Activated CD4-positive, alpha-beta T cell treated with anti-CD3 and anti-CD28 coated beads, Interleukin-2, amount 10 ng/mL, durations not matched to agents 7 days and 5 days (primary cell): Measurements from ENCODE around the gene MEST. TPM values are rescaled to one million over a fixed set of nuclear protein-coding genes. Genes with fewer than 3 reads are reported as not detected.

Source experiments
- CTCF ChIA-PET: fragments of 350-600 bp; sonication (Branson Sonifier 250); formaldehyde crosslinking; loops from one replicate; lab custom pipeline; 2021; ENCODE audit warnings: antibody characterized with exemption; lab: Charles Lee
- POLR2A ChIA-PET: fragments of 350-600 bp; sonication (Branson Sonifier 250); formaldehyde crosslinking; loops from one replicate; lab custom pipeline; 2021; ENCODE audit warnings: antibody characterized with exemption; lab: Charles Lee
- DNase-seq: peaks from one replicate; pipeline ENCODE4 v3.0.0-alpha.2; 2020
- H3K27ac Mint-ChIP-seq: one replicate; pipeline ENCODE4 v1.8.0; 2021; ENCODE audit warnings: mild to moderate bottlenecking, moderate library complexity, mixed read lengths
- H3K27me3 Mint-ChIP-seq: one replicate; pipeline ENCODE4 v1.8.0; 2021; ENCODE audit warnings: mixed read lengths
- H3K36me3 Mint-ChIP-seq: one replicate; pipeline ENCODE4 v1.8.0; 2021; ENCODE audit warnings: low read depth, mixed read lengths
- H3K4me1 Mint-ChIP-seq: one replicate; pipeline ENCODE4 v1.8.0; 2021; ENCODE audit warnings: mixed read lengths
- H3K4me3 Mint-ChIP-seq: one replicate; pipeline ENCODE4 v1.8.0; 2021; ENCODE audit warnings: mild to moderate bottlenecking, moderate library complexity, mixed read lengths
- H3K9me3 Mint-ChIP-seq: one replicate; pipeline ENCODE4 v1.8.0; 2021; ENCODE audit warnings: mixed read lengths
- total RNA-seq, 2 experiments: library from RNA; stranded (reverse); gene quantifications; one replicate each; pipeline ENCODE4 v1.2.3, GENCODE V29; 2021

Gene MEST
- total RNA-seq, 2 experiments from 2014 or later: 1.2 TPM

- no peak overlapping the region for H3K4me3 Mint-ChIP-seq
- CTCF ChIA-PET: interaction anchor here (0.7 kb wide), 1 partner anchor 227 kb away, joined by 3 read pairs; no protein-coding TSS in a partner anchor
These were observed 19.9 kb upstream of the MEST start for GRCh38 chr7:130471974-130472373.

DNA sequence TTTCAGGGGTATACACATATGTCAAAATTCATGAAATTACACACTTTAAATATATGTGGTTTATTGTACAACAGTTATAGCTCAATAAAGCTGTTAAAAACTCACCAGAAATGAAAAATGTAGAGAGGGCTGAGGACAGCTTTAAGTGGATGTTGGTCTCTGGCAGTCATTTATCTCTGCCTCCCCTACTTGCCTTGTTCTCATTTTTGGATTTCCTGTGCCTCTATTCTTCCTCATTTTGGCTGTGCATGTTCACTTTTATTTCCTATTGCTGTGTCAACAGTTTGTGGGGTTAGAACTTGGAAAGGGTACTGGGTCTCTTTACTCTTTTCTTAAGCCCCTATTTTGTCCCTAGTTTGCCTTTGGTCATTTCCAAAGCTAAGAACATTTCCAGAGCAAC, 18.6 kb upstream of the MEST start:
- no peak for DNase-seq
- Mint-ChIP-seq H3K27ac (no peak overlapping the region), H3K36me3 (no peaks in the 10 kb centered on the region), H3K4me3 (no peak overlapping the region), H3K27me3 (peaks cover 9% of the 10 kb centered on the region), H3K9me3 (peaks cover 4% of the 10 kb centered on the region), H3K4me1 (peaks cover 19% of the 10 kb centered on the region)
- ChIA-PET CTCF (no interaction called here), POLR2A (no interaction called here)

More at GRCh38 chr7:130471974-130472373, 19.9 kb upstream of the MEST start:
- no peak overlapping the region for H3K27ac Mint-ChIP-seq
- H3K36me3 Mint-ChIP-seq: no peaks in the 10 kb centered on the region
- H3K4me1 Mint-ChIP-seq: peaks cover 15% of the 10 kb centered on the region
- POLR2A ChIA-PET: no interaction called here
- no peak for DNase-seq
- no peaks in the 10 kb centered on the region for H3K9me3 Mint-ChIP-seq
- peaks cover 9% of the 10 kb centered on the region for H3K27me3 Mint-ChIP-seq

DNA sequence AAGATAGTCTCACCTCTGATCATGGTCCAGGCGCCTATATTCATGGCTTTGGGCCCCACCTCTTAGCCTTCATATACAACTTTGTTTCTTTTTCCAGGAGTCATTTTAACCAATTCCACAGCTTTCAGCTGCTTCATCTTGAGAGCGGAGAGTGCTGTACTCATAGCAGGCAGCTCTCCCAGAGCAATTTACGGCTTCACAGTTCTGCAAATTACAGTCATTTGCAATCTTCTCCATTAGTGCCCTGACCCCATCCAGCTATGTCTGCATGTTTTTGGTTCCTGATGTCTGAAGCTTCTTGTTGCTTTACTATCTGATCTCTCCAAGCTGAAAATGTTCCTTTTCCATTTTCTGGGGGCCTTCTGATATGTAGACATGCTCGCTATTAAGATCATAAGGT, 18.0 kb upstream of the MEST start:
- peaks cover 19% of the 10 kb centered on the region for H3K4me1 Mint-ChIP-seq
- H3K27me3 Mint-ChIP-seq: peaks cover 9% of the 10 kb centered on the region
- no peak overlapping the region for H3K27ac Mint-ChIP-seq
- no peak overlapping the region for H3K4me3 Mint-ChIP-seq
- DNase-seq: no peak
- CTCF ChIA-PET: no interaction called here
- peaks cover 6% of the 10 kb centered on the region for H3K9me3 Mint-ChIP-seq
- POLR2A ChIA-PET: no interaction called here
- H3K36me3 Mint-ChIP-seq: no peaks in the 10 kb centered on the region

- H3K27ac Mint-ChIP-seq: no peak overlapping the region
- peaks cover 19% of the 10 kb centered on the region for H3K4me1 Mint-ChIP-seq
- H3K9me3 Mint-ChIP-seq: peaks cover 6% of the 10 kb centered on the region
- POLR2A ChIA-PET: no interaction called here
- CTCF ChIA-PET: interaction anchor here (0.5 kb wide), 1 partner anchor 136 kb away, joined by 9 read pairs; no protein-coding TSS in a partner anchor
- H3K36me3 Mint-ChIP-seq: no peaks in the 10 kb centered on the region
- no peak for DNase-seq
- H3K4me3 Mint-ChIP-seq: no peak overlapping the region
- H3K27me3 Mint-ChIP-seq: peaks cover 4% of the 10 kb centered on the region
These were observed 16.1 kb upstream of the MEST start for GRCh38 chr7:130475776-130476175.

DNA sequence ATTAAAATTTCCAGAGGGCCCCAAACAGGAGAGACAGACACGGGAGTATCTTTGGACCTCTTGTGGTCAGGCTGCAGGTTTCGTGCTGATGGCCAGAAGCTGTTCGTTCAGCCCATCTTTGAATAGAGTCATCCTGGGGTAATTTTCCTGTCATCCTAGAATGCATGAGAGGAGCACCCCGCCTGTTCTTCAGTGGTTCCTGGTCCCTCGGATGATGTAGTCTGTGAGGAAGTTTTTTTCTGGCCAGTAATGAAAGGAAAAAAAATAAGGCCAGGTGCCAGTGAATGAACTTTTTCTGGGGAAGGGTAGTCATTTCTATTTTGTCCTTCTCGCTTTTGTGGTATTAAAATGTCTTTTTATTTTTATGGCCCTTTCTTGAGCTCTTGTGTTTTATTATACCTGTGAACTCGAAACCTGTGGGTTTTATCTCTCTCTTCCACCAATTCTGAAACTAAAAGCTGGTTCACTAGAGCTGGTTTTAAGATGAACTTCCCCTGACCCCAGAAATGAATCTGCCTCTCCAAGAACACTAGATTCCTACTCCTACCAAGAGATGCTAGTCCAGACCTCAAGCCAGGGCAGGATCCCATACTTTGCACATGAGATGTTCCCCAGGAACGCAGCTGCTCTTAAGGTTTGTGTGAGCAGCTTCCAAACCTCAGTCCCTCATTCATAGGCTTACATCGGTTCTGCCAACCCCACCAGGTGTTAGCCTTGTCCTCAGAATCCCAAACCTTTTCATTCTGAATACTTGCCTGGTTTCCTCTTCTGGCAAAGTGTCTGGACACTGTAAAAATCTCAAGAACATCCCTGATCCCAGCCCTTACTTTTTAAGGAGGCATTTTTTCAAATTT, 15.4 kb upstream of the MEST start:
- H3K27me3 Mint-ChIP-seq: peaks cover 4% of the 10 kb centered on the region
- H3K9me3 Mint-ChIP-seq: peaks cover 6% of the 10 kb centered on the region
- POLR2A ChIA-PET: interaction anchor here (0.8 kb wide), 1 partner anchor 525 kb away, joined by 3 read pairs; no protein-coding TSS in a partner anchor
- no peak for DNase-seq
- peak overlapping the region; percentile 3 for H3K27ac Mint-ChIP-seq
- peaks cover 19% of the 10 kb centered on the region for H3K4me1 Mint-ChIP-seq
- H3K36me3 Mint-ChIP-seq: no peaks in the 10 kb centered on the region
- H3K4me3 Mint-ChIP-seq: no peak overlapping the region
- CTCF ChIA-PET: interaction anchor here (0.5 to 1.5 kb wide), 3 partner anchors 13 to 136 kb away, joined by 3 to 9 read pairs (median 3); no protein-coding TSS in a partner anchor

DNA sequence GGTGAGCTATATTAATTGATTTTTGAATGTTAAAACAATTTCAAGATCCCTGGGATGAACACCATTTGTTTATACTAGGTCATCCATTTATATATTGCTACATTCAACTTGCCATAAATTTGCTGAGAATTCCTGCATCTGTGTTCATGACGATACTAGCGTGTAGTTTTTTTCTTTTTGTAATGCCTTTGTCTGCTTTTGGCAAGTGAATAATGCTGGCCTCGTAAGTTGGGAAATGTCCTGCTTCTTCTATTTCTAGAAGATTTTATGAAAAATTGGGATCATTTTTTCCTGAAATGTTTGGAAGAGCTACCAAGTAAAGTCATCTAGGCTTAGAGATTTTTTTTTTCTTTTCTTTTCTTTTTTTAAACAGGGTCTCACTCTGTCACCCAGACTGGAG, 12.9 kb upstream of the MEST start:
- ChIA-PET CTCF (no interaction called here), POLR2A (no interaction called here)
- Mint-ChIP-seq H3K27me3 (peaks cover 4% of the 10 kb centered on the region), H3K36me3 (no peaks in the 10 kb centered on the region), H3K27ac (no peak overlapping the region), H3K9me3 (peaks cover 6% of the 10 kb centered on the region), H3K4me3 (no peak overlapping the region), H3K4me1 (peaks cover 19% of the 10 kb centered on the region)
- no peak for DNase-seq

- Mint-ChIP-seq H3K4me1 (peaks cover 21% of the 10 kb centered on the region), H3K9me3 (peaks cover 6% of the 10 kb centered on the region), H3K27ac (no peak overlapping the region), H3K27me3 (peaks cover 8% of the 10 kb centered on the region), H3K36me3 (no peaks in the 10 kb centered on the region), H3K4me3 (no peak overlapping the region)
- CTCF ChIA-PET: no interaction called here
- POLR2A ChIA-PET: no interaction called here
- DNase-seq: no peak
These were observed 12.0 kb upstream of the MEST start for GRCh38 chr7:130479716-130480400.

- no peak for DNase-seq
- no peak overlapping the region for H3K4me3 Mint-ChIP-seq
- peaks cover 23% of the 10 kb centered on the region for H3K4me1 Mint-ChIP-seq
- ChIA-PET POLR2A (no interaction called here), CTCF (no interaction called here)
- no peak overlapping the region for H3K27ac Mint-ChIP-seq
- no peaks in the 10 kb centered on the region for H3K36me3 Mint-ChIP-seq
- H3K9me3 Mint-ChIP-seq: peaks cover 6% of the 10 kb centered on the region
- H3K27me3 Mint-ChIP-seq: peaks cover 21% of the 10 kb centered on the region
These were observed 10.0 kb upstream of the MEST start for GRCh38 chr7:130481898-130482297.

GRCh38 chr7:130483031-130483430, 8.9 kb upstream of the MEST start:
- no peak for DNase-seq
- H3K4me1 Mint-ChIP-seq: peaks cover 21% of the 10 kb centered on the region
- CTCF ChIA-PET: no interaction called here
- peaks cover 30% of the 10 kb centered on the region for H3K27me3 Mint-ChIP-seq
- peaks cover 3% of the 10 kb centered on the region for H3K9me3 Mint-ChIP-seq
- H3K4me3 Mint-ChIP-seq: no peak overlapping the region
- POLR2A ChIA-PET: no interaction called here
- H3K36me3 Mint-ChIP-seq: no peaks in the 10 kb centered on the region
- H3K27ac Mint-ChIP-seq: no peak overlapping the region

DNA sequence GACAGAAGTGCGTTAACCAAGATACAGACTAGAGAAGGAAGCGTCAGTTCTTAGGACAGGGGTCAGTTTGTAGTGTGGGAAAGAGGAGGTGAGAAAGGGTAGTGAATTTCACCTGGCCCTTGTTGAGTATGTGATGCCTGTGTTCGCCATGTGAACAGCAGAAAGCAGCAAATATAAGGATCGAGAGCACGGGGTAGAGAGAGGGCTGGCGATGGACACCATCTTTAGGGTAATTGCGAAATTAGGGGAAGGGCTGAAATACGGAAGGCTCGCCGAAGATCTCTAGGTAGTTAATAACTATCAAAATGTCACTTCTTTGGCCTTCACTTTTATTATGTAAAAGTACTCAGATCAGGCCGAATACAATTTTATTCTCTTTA, 6.2 kb upstream of the MEST start:
- Mint-ChIP-seq H3K4me1 (peaks cover 21% of the 10 kb centered on the region), H3K9me3 (no peaks in the 10 kb centered on the region), H3K4me3 (peak overlapping the region; percentile 61), H3K27me3 (peaks cover 54% of the 10 kb centered on the region), H3K36me3 (no peaks in the 10 kb centered on the region), H3K27ac (no peak overlapping the region)
- CTCF ChIA-PET: no interaction called here
- POLR2A ChIA-PET: interaction anchor here (0.5 kb wide), 1 partner anchor 61 kb away, joined by 3 read pairs; no protein-coding TSS in a partner anchor
- no peak for DNase-seq

- ChIA-PET POLR2A (no interaction called here), CTCF (interaction anchor here (0.8 to 1.4 kb wide), 2 partner anchors 33 to 40 kb away, joined by 3 to 5 read pairs; no protein-coding TSS in a partner anchor)
- H3K9me3 Mint-ChIP-seq: no peaks in the 10 kb centered on the region
- H3K27ac Mint-ChIP-seq: no peak overlapping the region
- peaks cover 59% of the 10 kb centered on the region for H3K27me3 Mint-ChIP-seq
- DNase-seq: peak; percentile 45
- H3K4me3 Mint-ChIP-seq: peak overlapping the region; percentile 61
- no peaks in the 10 kb centered on the region for H3K36me3 Mint-ChIP-seq
- H3K4me1 Mint-ChIP-seq: peaks cover 25% of the 10 kb centered on the region
These were observed 5.6 kb upstream of the MEST start for GRCh38 chr7:130486114-130486953.

DNA sequence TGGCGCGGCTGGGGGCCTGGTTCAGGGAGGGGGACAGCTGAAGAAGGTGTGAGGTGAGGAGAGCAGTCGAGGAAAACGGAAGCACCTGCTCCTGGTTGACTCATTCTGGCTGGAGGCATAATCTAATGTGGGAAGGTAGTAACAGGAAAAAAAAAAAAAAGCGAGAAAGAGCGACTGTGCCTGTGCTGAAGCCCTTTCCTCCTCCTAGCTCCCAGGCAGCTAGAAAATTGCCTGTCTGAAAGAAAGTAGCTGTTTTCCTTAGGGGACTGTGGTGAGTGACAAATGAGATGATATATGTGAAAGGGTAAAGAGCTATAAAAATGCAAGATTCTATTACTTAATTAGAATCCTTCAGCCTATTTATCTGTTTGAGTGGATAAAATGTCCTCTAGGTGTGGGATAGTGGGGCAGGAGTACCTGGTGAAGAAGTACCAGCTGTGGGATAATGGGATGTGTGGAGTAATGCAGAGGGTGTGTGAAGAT, 4.9 kb upstream of the MEST start:
- no peaks in the 10 kb centered on the region for H3K36me3 Mint-ChIP-seq
- ChIA-PET POLR2A (no interaction called here), CTCF (interaction anchor here (0.8 to 1.4 kb wide), 3 partner anchors 11 to 40 kb away, joined by 3 to 5 read pairs (median 3); no protein-coding TSS in a partner anchor)
- no peak for DNase-seq
- peaks cover 25% of the 10 kb centered on the region for H3K4me1 Mint-ChIP-seq
- H3K27me3 Mint-ChIP-seq: peaks cover 64% of the 10 kb centered on the region
- H3K4me3 Mint-ChIP-seq: peak overlapping the region; percentile 48
- no peaks in the 10 kb centered on the region for H3K9me3 Mint-ChIP-seq
- no peak overlapping the region for H3K27ac Mint-ChIP-seq
